ENCODE results near the gene PPP6R1.

The PPP6R1 gene

GRCh38 chr19:55259540-55260210 lies 858 bp upstream of the PPP6R1 start:
- no peak for DNase-seq (ENCODE audit: low spot score)

- DNase-seq (ENCODE audit: low spot score): peak; percentile 88
Observed at GRCh38 chr19:55258476-55258827, 365 bp downstream of the PPP6R1 start.

GRCh38 chr19:55257461-55258420 lies 1.1 kb downstream of the PPP6R1 start:
- no peak for DNase-seq (ENCODE audit: low spot score)

- no peak for DNase-seq (ENCODE audit: low spot score)
Observed at GRCh38 chr19:55256562-55257460, 2.0 kb downstream of the PPP6R1 start.

- no peak for DNase-seq (ENCODE audit: low spot score)
Observed at GRCh38 chr19:55255618-55256423, 3.0 kb downstream of the PPP6R1 start.

- DNase-seq (ENCODE audit: low spot score): no peak
Observed at GRCh38 chr19:55254625-55254977, 4.2 kb downstream of the PPP6R1 start.

GRCh38 chr19:55253842-55254624 lies 4.8 kb downstream of the PPP6R1 start:
- no peak for DNase-seq (ENCODE audit: low spot score)

- no peak for DNase-seq (ENCODE audit: low spot score)
Observed at GRCh38 chr19:55252760-55253663, 5.8 kb downstream of the PPP6R1 start.

- no peak for DNase-seq (ENCODE audit: low spot score)
Observed at GRCh38 chr19:55251341-55252081, 7.3 kb downstream of the PPP6R1 start.

GRCh38 chr19:55250262-55251036 lies 8.4 kb downstream of the PPP6R1 start:
- DNase-seq (ENCODE audit: low spot score): no peak

- no peak for DNase-seq (ENCODE audit: low spot score)
Observed at GRCh38 chr19:55249841-55250240, 9.0 kb downstream of the PPP6R1 start.

GRCh38 chr19:55248704-55249103 lies 10.1 kb downstream of the PPP6R1 start:
- no peak for DNase-seq (ENCODE audit: low spot score)

- no peak for DNase-seq (ENCODE audit: low spot score)
Observed at GRCh38 chr19:55248166-55248675, 10.6 kb downstream of the PPP6R1 start.

GRCh38 chr19:55247621-55248099 lies 11.2 kb downstream of the PPP6R1 start:
- no peak for DNase-seq (ENCODE audit: low spot score)

- no peak for DNase-seq (ENCODE audit: low spot score)
Observed at GRCh38 chr19:55246462-55247451, 12.1 kb downstream of the PPP6R1 start.

GRCh38 chr19:55245236-55245904 lies 13.4 kb downstream of the PPP6R1 start:
- no peak for DNase-seq (ENCODE audit: low spot score)

All from D341Med (cell line).